GM12872 (cell line): ENCODE data around the gene DNAJB14.

Source experiments
- CTCF ChIP-seq: IDR thresholded peaks from 3 replicates; pipeline ENCODE4 v1.5.1; 2011; ENCODE audit warnings: low read depth, mild to moderate bottlenecking, low read length, moderate library complexity; ENCODE audit not compliant: insufficient read depth

DNAJB14 gene

GRCh38 chr4:99894998-99895397 is 51.4 kb downstream of the DNAJB14 start:
- no peak for TF ChIP-seq CTCF

GRCh38 chr4:99894161-99894997 is 52.0 kb downstream of the DNAJB14 start, which contains the start of gene LAMTOR3:
LAMTOR3 (minus strand) TSS chr4:99894427; CDS start chr4:99893963, 464 bp downstream.
- no peak for TF ChIP-seq CTCF

GRCh38 chr4:99893839-99894160 is 52.6 kb downstream of the DNAJB14 start:
- TF ChIP-seq CTCF = no peak

GRCh38 chr4:99893029-99893428 is 53.4 kb downstream of the DNAJB14 start:
- no peak for TF ChIP-seq CTCF

- TF ChIP-seq CTCF = no peak
Measured at GRCh38 chr4:99891351-99891750, 55.1 kb downstream of the DNAJB14 start.

- no peak for TF ChIP-seq CTCF
Measured at GRCh38 chr4:99887837-99888236, 58.6 kb downstream of the DNAJB14 start.

- TF ChIP-seq CTCF = no peak
Measured at GRCh38 chr4:99886146-99886545, 60.3 kb downstream of the DNAJB14 start.
